A549 (cell line): ENCODE results near the gene MCFD2. TPM values are rescaled to one million over a fixed set of nuclear protein-coding genes. Genes with fewer than 3 reads are reported as not detected.

Source experiments
- ATAC-seq, 2 experiments: fragments of 200-7000 bp in 1 of 2; fragments of >200 bp in 1 of 2; cut with Nextera tagmentation in 1 of 2; cut with Tn5 transposase in 1 of 2; 3 replicates each; pipeline versions ENCODE4 v1.8.0 to v1.9.1; 2018 to 2020; ENCODE audit warnings: mild to moderate bottlenecking in 1 of 2, moderate library complexity in 1 of 2
- CTCF ChIA-PET: fragments of 300-600 bp; sonication (Branson Sonifier 250); formaldehyde crosslinking; extraction: SDS; loops from one replicate; lab custom pipeline; 2021; ENCODE audit warnings: antibody characterized with exemption, inconsistent platforms; lab: Yijun Ruan, JAX
- POLR2A ChIA-PET: fragments of 350-600 bp; formaldehyde crosslinking; extraction: SDS; loops from one replicate; lab custom pipeline; 2021; ENCODE audit warnings: antibody characterized with exemption, inconsistent platforms; lab: Yijun Ruan, JAX
- DNase-seq, 2 experiments: peaks; one replicate each; pipeline versions ENCODE4 v3.0.0 to v3.0.0-alpha.2; 2011 to 2016; ENCODE audit warnings: low read depth in 1 of 2, low spot score in 1 of 2
- FAIRE-seq: peaks from 2 replicates; lab custom pipeline; 2011; peaks lifted over from hg19 to GRCh38; lab: Jason Lieb, UNC
- H3K27ac ChIP-seq, 2 experiments: fragments of >200 bp; sonication (Bioruptor Twin); formaldehyde crosslinking; 3 replicates each; pipeline ENCODE4 v1.5.1; 2016 to 2017
- H3K4me1 ChIP-seq: fragments of >200 bp; sonication (Bioruptor Twin); formaldehyde crosslinking; 3 replicates; pipeline ENCODE4 v1.6.1; 2016
- H3K4me2 ChIP-seq: fragments of >200 bp; sonication (Bioruptor Twin); formaldehyde crosslinking; 3 replicates; pipeline ENCODE4 v1.6.1; 2016
- H3K4me3 ChIP-seq: fragments of >200 bp; sonication (Bioruptor Twin); formaldehyde crosslinking; 3 replicates; pipeline ENCODE4 v1.5.1; 2016
- H3K9me3 ChIP-seq: fragments of >200 bp; sonication (Bioruptor Twin); formaldehyde crosslinking; 3 replicates; pipeline ENCODE4 v1.6.1; 2016
- BCL3 ChIP-seq: fragments of >200 bp; sonication (Bioruptor Twin); formaldehyde crosslinking; IDR thresholded peaks from 3 replicates; pipeline ENCODE4 v1.6.1; 2016
- BHLHE40 ChIP-seq: IDR thresholded peaks from 2 replicates; pipeline ENCODE4 v1.6.1; 2012; ENCODE audit warnings: low read depth, low read length, inconsistent platforms
- CBX2 ChIP-seq: fragments of 200-600 bp; sonication (generic); IDR thresholded peaks from 2 replicates; pipeline ENCODE4 v1.6.1; 2016; ENCODE audit warnings: low read depth, mild to moderate bottlenecking, borderline replicate concordance
- CHD2 ChIP-seq: fragments of 150-350 bp; IDR thresholded peaks from 2 replicates; pipeline ENCODE4 v1.6.1; 2014; ENCODE audit warnings: low read length; ENCODE audit not compliant: partially characterized antibody
- CHD4 ChIP-seq: fragments of 200-600 bp; sonication (generic); IDR thresholded peaks from 2 replicates; pipeline ENCODE4 v1.6.1; 2016; ENCODE audit warnings: antibody characterized with exemption, mild to moderate bottlenecking, borderline replicate concordance
- E2F6 ChIP-seq: IDR thresholded peaks from 2 replicates; pipeline ENCODE4 v1.6.1; 2012; ENCODE audit warnings: low read depth, borderline replicate concordance
- EHF ChIP-seq: fragments of 250-450 bp; sonication (Bioruptor Pico); IDR thresholded peaks from 2 replicates; pipeline ENCODE4 v1.5.0; 2020; ENCODE audit warnings: mild to moderate bottlenecking
- EHMT2 ChIP-seq: fragments of 200-600 bp; sonication (generic); IDR thresholded peaks from 2 replicates; pipeline ENCODE4 v1.6.1; 2016; ENCODE audit warnings: antibody characterized with exemption, low read depth, mild to moderate bottlenecking, moderate library complexity
- ELK1 ChIP-seq: fragments of 150-350 bp; IDR thresholded peaks from 2 replicates; pipeline ENCODE4 v1.6.1; 2014; ENCODE audit warnings: low read depth, mild to moderate bottlenecking, low read length
- EP300 ChIP-seq, 2 experiments: fragments of >200 bp; sonication (Bioruptor Twin); formaldehyde crosslinking; IDR thresholded peaks; 2 replicates in 1 of 2; 3 replicates in 1 of 2; pipeline ENCODE4 v1.6.1; 2016 to 2017
- FOSB ChIP-seq: fragments of 250-450 bp; sonication (Bioruptor Pico); IDR thresholded peaks from 2 replicates; pipeline ENCODE4 v1.5.0; 2020; ENCODE audit warnings: mild to moderate bottlenecking, moderate library complexity
- FOXS1 ChIP-seq: fragments of 250-450 bp; sonication (Bioruptor Pico); IDR thresholded peaks from 2 replicates; pipeline ENCODE4 v1.5.0; 2020; ENCODE audit warnings: mild to moderate bottlenecking, moderate library complexity
- HES2 ChIP-seq: fragments of >200 bp; sonication (Bioruptor Twin); formaldehyde crosslinking; IDR thresholded peaks from 2 replicates; pipeline ENCODE4 v1.6.1; 2016
- HEYL ChIP-seq: fragments of 250-450 bp; sonication (Bioruptor Pico); IDR thresholded peaks from 2 replicates; pipeline ENCODE4 v1.8.0; 2021; ENCODE audit warnings: mild to moderate bottlenecking, moderate library complexity
- HMGXB4 ChIP-seq: fragments of 250-450 bp; sonication (Bioruptor Pico); IDR thresholded peaks from 2 replicates; pipeline ENCODE4 v1.5.0; 2021; ENCODE audit warnings: mild to moderate bottlenecking, moderate library complexity, borderline replicate concordance
- JUN ChIP-seq, 2 experiments: fragments of >200 bp; sonication (Bioruptor Twin); formaldehyde crosslinking; IDR thresholded peaks; 2 replicates in 1 of 2; 3 replicates in 1 of 2; pipeline ENCODE4 v1.6.1; 2016 to 2017
- KDM5A ChIP-seq: fragments of 200-600 bp; sonication (generic); IDR thresholded peaks from 2 replicates; pipeline ENCODE4 v1.6.1; 2016; ENCODE audit warnings: antibody characterized with exemption, mild to moderate bottlenecking
- MAX ChIP-seq: IDR thresholded peaks from 2 replicates; pipeline ENCODE4 v1.6.1; 2012
- MAZ ChIP-seq: fragments of 150-350 bp; IDR thresholded peaks from 2 replicates; pipeline ENCODE4 v1.6.1; 2014; ENCODE audit warnings: antibody characterized with exemption, low read depth, low read length, borderline replicate concordance
- PHF8 ChIP-seq: fragments of 200-600 bp; sonication (generic); IDR thresholded peaks from 2 replicates; pipeline ENCODE4 v1.6.1; 2016; ENCODE audit warnings: low read depth, mild to moderate bottlenecking, antibody characterized with exemption, moderate library complexity, borderline replicate concordance
- RCOR1 ChIP-seq: fragments of 150-350 bp; IDR thresholded peaks from 2 replicates; pipeline ENCODE4 v1.6.1; 2014; ENCODE audit warnings: antibody characterized with exemption, low read length, low read depth
- SREBF2 ChIP-seq: fragments of 450-650 bp; IDR thresholded peaks from 2 replicates; pipeline ENCODE4 v1.6.1; 2014; ENCODE audit warnings: mild to moderate bottlenecking, moderate library complexity
- ZSCAN20 ChIP-seq: fragments of 250-450 bp; sonication (Bioruptor Pico); IDR thresholded peaks from 2 replicates; pipeline ENCODE4 v1.8.0; 2022; ENCODE audit warnings: mild to moderate bottlenecking, moderate library complexity
- whole genome bisulfite sequencing: methylation state at CpG from one replicate; pipeline ENCODE4 v1.1.6; 2017; ENCODE audit errors: missing lambda C conversion rate; 5-methylcytosine and 5-hydroxymethylcytosine counted together
- polyA minus RNA-seq: library from RNA; depleted of rRNA, polyadenylated mRNA; stranded (reverse); fragments of >200 nt; gene quantifications from 2 replicates; pipeline ENCODE4 v1.2.3, GENCODE V29; 2011; rRNA and poly(A)+ RNA removed
- polyA plus RNA-seq, 4 experiments: library from polyadenylated mRNA; depleted of rRNA in 3 of 4; stranded (reverse); fragments of >200 nt; fragmentation: RNase III in 1 of 4; extraction: RNeasy Plus Mini Kit Qiagen cat#74134 plus additional on column Dnase treatment in 1 of 4; gene quantifications; 2 replicates in 3 of 4; 3 replicates in 1 of 4; pipeline ENCODE4 v1.2.3, GENCODE V29; 2011 to 2017

Gene MCFD2
- polyA plus RNA-seq (2011; rRNA removed) (172 and 210 TPM in 2 replicates), polyA plus RNA-seq (2017; fragmentation: RNase III; extraction: RNeasy Plus Mini Kit Qiagen cat#74134 plus additional on column Dnase treatment) (118 to 125 TPM (median 120 TPM) in 3 replicates), polyA minus RNA-seq (90.0 and 90.1 TPM in 2 replicates)
- 51.2 and 61.9 TPM in 2 replicates for polyA plus RNA-seq (2012; cell fraction: cytosol; rRNA removed)
- polyA plus RNA-seq (2012; cell fraction: nucleus; rRNA removed) = 35.2 and 36.7 TPM in 2 replicates

GRCh38 chr2:46915281-46915810 is at the start of gene MCFD2:
Gene MCFD2 (minus strand): TSS chr2:46915806. CDS start chr2:46909171, 6,635 bp downstream.
- Histone ChIP-seq H3K9me3 (no peaks in the 10 kb centered on the region), H3K4me3 (peak within 1 kb of the TSS; percentile 80), H3K4me1 (peaks cover 39% of the 10 kb centered on the region), H3K4me2 (peak within 1 kb of the TSS; percentile 76), H3K27ac (peak within 1 kb of the TSS; percentile 94 to 96)
- WGBS = under 1% methylated on average over 20 of the region's 38 CpGs
- ChIA-PET CTCF (interaction anchor here (0.9 to 2.9 kb wide), 4 partner anchors 13 to 408 kb away, joined by 3 to 14 read pairs (median 5); no protein-coding TSS in a partner anchor), POLR2A (no interaction called here)
- peak in 1 of 2 experiments; percentile 42 for DNase-seq
- no peak for TF ChIP-seq CHD4
- 0 out of 2 replicates have a peak, but pooled peaks have one; percentile 11 for TF ChIP-seq PHF8
- no peak for TF ChIP-seq HEYL (CRISPR knock-in tag)
- no peak for TF ChIP-seq KDM5A
- no peak for TF ChIP-seq CBX2
- TF ChIP-seq HMGXB4 (CRISPR knock-in tag) = no peak
- ATAC-seq = peak; percentile 57 to 60
- no peak for FAIRE-seq

GRCh38 chr2:46964835-46965560 is 49.4 kb upstream of the MCFD2 start:
- ATAC-seq (peak in 1 of 2 experiments; percentile 7; a peak in 3 of 6 replicates), FAIRE-seq (no peak), DNase-seq (peak in 1 of 2 experiments; percentile 48)
- H3K4me1 ChIP-seq = peaks cover 74% of the 10 kb centered on the region
- peak; percentile 98; the same call in 1 of the 2 replicates for TF ChIP-seq FOXS1
- no peak for TF ChIP-seq EHF (CRISPR knock-in tag)
- TF ChIP-seq JUN (IDR thresholded peaks at IDR 0.05) = no peak
- TF ChIP-seq SREBF2 = no peak
- TF ChIP-seq BCL3 = no peak
- TF ChIP-seq MAZ = no peak
- TF ChIP-seq E2F6 = peak; percentile 70; the same call in 1 of the 2 replicates
- TF ChIP-seq CHD2 = no peak
- no peak for TF ChIP-seq BHLHE40
- peak; percentile 45; the same call in 1 of the 2 replicates for TF ChIP-seq MAX
- no peak for TF ChIP-seq EHMT2
- peak in 1 of 2 experiments; percentile 29; a peak in 1 of 5 replicates for TF ChIP-seq EP300 (IDR thresholded peaks at IDR 0.05)
- no peak for TF ChIP-seq HES2
- no peak for TF ChIP-seq FOSB (CRISPR knock-in tag)
- TF ChIP-seq ELK1 = no peak
- TF ChIP-seq ZSCAN20 (CRISPR knock-in tag) = no peak
- no peak for TF ChIP-seq CBX2
- TF ChIP-seq RCOR1 = no peak
- no peaks in the 10 kb centered on the region for H3K9me3 ChIP-seq
- H3K27ac ChIP-seq = peak overlapping the region; percentile 93 to 97
- no peak overlapping the region for H3K4me3 ChIP-seq
- WGBS = 58% methylated on average over 12 of the region's 12 CpGs
- H3K4me2 ChIP-seq = peak overlapping the region; percentile 52
- POLR2A ChIA-PET = no interaction called here
- CTCF ChIA-PET = interaction anchor here (0.7 to 2.5 kb wide), 6 partner anchors 9 to 398 kb away, joined by 3 to 16 read pairs (median 6); no protein-coding TSS in a partner anchor
